ENCODE results near the gene DMRTB1. TPM values are rescaled to one million over a fixed set of nuclear protein-coding genes. Genes with fewer than 3 reads are reported as not detected.

The DMRTB1 gene
- total and polyA plus RNA-seq, 2 of the 8 experiments (the other 6 are each of a cell fraction or from before 2014, with no cell fraction given), result 0.06 to 0.35 TPM

DNA sequence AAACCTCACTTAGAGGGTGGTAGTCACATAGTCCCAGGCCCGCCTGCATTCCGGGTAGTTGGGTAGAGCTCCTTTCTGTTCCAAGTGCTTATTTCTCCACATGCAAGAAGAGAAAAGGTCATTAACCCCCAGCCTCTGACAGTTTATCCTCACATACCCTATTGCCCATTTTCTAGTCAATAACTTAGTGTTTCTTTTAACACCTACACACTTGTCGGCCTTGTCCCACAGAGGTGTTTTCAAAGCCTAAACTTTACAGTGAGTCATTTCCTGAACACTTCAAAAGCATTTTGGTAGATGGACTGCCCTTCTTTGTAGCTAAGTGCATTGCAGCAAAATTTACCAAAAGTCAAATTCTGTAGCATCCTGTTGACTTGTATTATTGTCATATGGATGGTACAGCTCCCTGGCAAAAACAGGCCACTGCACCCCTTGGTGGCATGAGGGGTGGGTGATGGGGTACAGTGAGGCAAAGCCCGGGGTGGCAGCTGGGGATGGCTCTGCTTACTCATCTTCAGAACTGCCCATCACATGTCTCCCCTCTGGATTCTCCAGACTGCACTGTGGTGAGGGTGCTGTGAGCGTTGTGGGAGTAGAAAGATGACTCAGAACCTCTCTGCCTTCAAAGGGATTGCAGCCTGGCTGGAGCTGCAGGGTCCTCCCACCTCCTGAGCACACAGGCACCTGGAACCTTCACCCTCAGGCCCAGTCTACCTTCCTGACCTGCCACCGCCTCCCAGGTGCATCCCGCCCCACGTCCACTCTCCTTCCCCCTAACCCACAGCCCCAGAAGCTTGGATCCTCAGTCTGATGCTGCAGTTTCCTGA, 45.8 kb upstream of the DMRTB1 start:
- Histone ChIP-seq H3K14ac (ENCODE audit: insufficient read length) (no peak overlapping the region), H3K23me2 (ENCODE audit: low read depth, low read length) (no peaks in the 10 kb centered on the region), H3K23ac (ENCODE audit: insufficient read length) (no peak overlapping the region), H4K8ac (ENCODE audit: extremely low read depth, insufficient read depth, low read length) (0 out of 2 replicates have a peak overlapping the region, but pooled peaks have one; percentile 60), H2AFZ (ENCODE audit: low read length) (no peak overlapping the region), H2AK5ac (ENCODE audit: low read depth, low read length) (peak overlapping the region; percentile 19; the same call in 1 of the 2 replicates), H3K4me1 (replicated peaks in 1 of 4; ENCODE audit: control insufficient read depth in 3 of 4, insufficient read depth in 4 of 4, low read length in 3 of 4) (peaks cover 4 to 24% (median 11%) of the 10 kb centered on the region in 4 experiments; a peak in 6 of 7 replicates), H3K27ac (ENCODE audit: low read depth, low read length) (no peak overlapping the region), H3K4ac (replicated peaks; ENCODE audit: insufficient read length, low read depth, low read length) (no peak overlapping the region), H3K27me3 (replicated peaks in 1 of 4; ENCODE audit: control insufficient read depth in 3 of 4, extremely low read depth in 1 of 4, insufficient read depth in 3 of 4, low read length in 3 of 4) (no peaks in the 10 kb centered on the region; a peak in 3 of 7 replicates), H4K5ac (ENCODE audit: insufficient read length, low read depth, low read length) (no peak overlapping the region), H2BK20ac (ENCODE audit: low read length) (peak overlapping the region; percentile 50; the same call in 1 of the 2 replicates), H3K36me3 (ENCODE audit: control insufficient read depth in 2 of 4, insufficient read depth in 4 of 4, low read length in 3 of 4) (no peaks in the 10 kb centered on the region), H2BK15ac (ENCODE audit: low read length) (peak overlapping the region; percentile 54), H3K56ac (replicated peaks; ENCODE audit: insufficient read length, low read depth, low read length) (no peak overlapping the region), H3K18ac (ENCODE audit: extremely low read depth, low read length) (0 out of 2 replicates have a peak overlapping the region, but pooled peaks have one; percentile 10), H3K9ac (replicated peaks in 1 of 4; ENCODE audit: extremely low read depth in 1 of 4, low read depth in 3 of 4, low read length in 3 of 4) (no peak overlapping the region), H2BK5ac (ENCODE audit: low read depth, low read length) (peak overlapping the region; percentile 35; the same call in 1 of the 2 replicates), H3K79me2 (ENCODE audit: control insufficient read depth in 1 of 2, insufficient read depth in 2 of 2, low read length in 2 of 2) (no peaks in the 10 kb centered on the region), H3K4me3 (ENCODE audit: extremely low read depth in 1 of 4, insufficient read depth in 2 of 4, low read depth in 3 of 4, low read length in 4 of 4) (no peak overlapping the region), H4K20me1 (replicated peaks in 1 of 2; ENCODE audit: control insufficient read depth in 1 of 2, insufficient read depth in 2 of 2, low read length in 2 of 2) (no peaks in the 10 kb centered on the region), H2BK120ac (replicated peaks; ENCODE audit: low read depth, low read length) (no peak overlapping the region), H3K9me3 (ENCODE audit: insufficient read depth in 2 of 2, low read depth in 1 of 2, low read length in 1 of 2) (no peaks in the 10 kb centered on the region; a peak in 1 of 4 replicates), H3K4me2 (ENCODE audit: insufficient read depth in 1 of 2, low read depth in 2 of 2, low read length in 2 of 2) (no peak overlapping the region), H4K91ac (replicated peaks; ENCODE audit: insufficient read length, low read length) (peak overlapping the region; percentile 75), H2BK12ac (ENCODE audit: low read depth, low read length) (peak overlapping the region; percentile 64; the same call in 1 of the 2 replicates), H3K79me1 (ENCODE audit: low read depth, low read length) (no peaks in the 10 kb centered on the region; the same call in 1 of the 2 replicates)
- ChIA-PET CTCF (ENCODE audit: partially characterized antibody) (interaction anchor here (0.7 to 3.1 kb wide), 8 partner anchors 9 to 147 kb away, joined by 3 to 10 read pairs (median 3); no protein-coding TSS in a partner anchor), POLR2A (ENCODE audit: partially characterized antibody) (interaction anchor here (0.9 to 1.0 kb wide), 2 partner anchors 10 to 17 kb away, joined by 4 to 5 read pairs; no protein-coding TSS in a partner anchor)
- 80% methylated on average over 8 of the region's 8 CpGs; no CpG with 5 or more reads in 1 of the 2 experiments for WGBS, 2 experiments (ENCODE audit: extremely low coverage in 1 of 2, insufficient coverage in 1 of 2, insufficient read length in 1 of 2, insufficient replicate concordance in 2 of 2, low coverage in 1 of 2, low lambda C conversion rate in 2 of 2, missing lambda C conversion rate in 1 of 2)
- DNase-seq (ENCODE audit: low read depth in 1 of 2, low spot score in 2 of 2) (peak in 1 of 2 experiments; percentile 35), FAIRE-seq (no peak)
- TF ChIP-seq GABPA (IDR thresholded peaks at IDR 0.05; ENCODE audit: borderline replicate concordance, insufficient read depth, low read length) (no peak), SAP30 (IDR thresholded peaks at IDR 0.05; ENCODE audit: insufficient read depth, insufficient replicate concordance, low read length) (no peak), YY1 (IDR thresholded peaks at IDR 0.05; ENCODE audit: low read depth, low read length) (no peak), TAF1 (IDR thresholded peaks at IDR 0.05; ENCODE audit: low read depth, low read length) (no peak), EZH2 (IDR thresholded peaks at IDR 0.05; ENCODE audit: low read depth, low read length, severe bottlenecking) (no peak), NANOG (IDR thresholded peaks at IDR 0.05; ENCODE audit: insufficient read depth, low read depth, low read length, poor library complexity, severe bottlenecking) (no peak), CBX8 (IDR thresholded peaks at IDR 0.05; ENCODE audit: borderline replicate concordance, low read depth, low read length) (no peak), BRCA1 (IDR thresholded peaks at IDR 0.05; ENCODE audit: low read depth, low read length) (no peak)
